Measurements from ENCODE around the gene SEPTIN12. TPM values are rescaled to one million over a fixed set of nuclear protein-coding genes. Genes with fewer than 3 reads are reported as not detected.

SEPTIN12 gene, protein sequence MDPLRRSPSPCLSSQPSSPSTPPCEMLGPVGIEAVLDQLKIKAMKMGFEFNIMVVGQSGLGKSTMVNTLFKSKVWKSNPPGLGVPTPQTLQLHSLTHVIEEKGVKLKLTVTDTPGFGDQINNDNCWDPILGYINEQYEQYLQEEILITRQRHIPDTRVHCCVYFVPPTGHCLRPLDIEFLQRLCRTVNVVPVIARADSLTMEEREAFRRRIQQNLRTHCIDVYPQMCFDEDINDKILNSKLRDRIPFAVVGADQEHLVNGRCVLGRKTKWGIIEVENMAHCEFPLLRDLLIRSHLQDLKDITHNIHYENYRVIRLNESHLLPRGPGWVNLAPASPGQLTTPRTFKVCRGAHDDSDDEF
- not detected for total RNA-seq

DNA sequence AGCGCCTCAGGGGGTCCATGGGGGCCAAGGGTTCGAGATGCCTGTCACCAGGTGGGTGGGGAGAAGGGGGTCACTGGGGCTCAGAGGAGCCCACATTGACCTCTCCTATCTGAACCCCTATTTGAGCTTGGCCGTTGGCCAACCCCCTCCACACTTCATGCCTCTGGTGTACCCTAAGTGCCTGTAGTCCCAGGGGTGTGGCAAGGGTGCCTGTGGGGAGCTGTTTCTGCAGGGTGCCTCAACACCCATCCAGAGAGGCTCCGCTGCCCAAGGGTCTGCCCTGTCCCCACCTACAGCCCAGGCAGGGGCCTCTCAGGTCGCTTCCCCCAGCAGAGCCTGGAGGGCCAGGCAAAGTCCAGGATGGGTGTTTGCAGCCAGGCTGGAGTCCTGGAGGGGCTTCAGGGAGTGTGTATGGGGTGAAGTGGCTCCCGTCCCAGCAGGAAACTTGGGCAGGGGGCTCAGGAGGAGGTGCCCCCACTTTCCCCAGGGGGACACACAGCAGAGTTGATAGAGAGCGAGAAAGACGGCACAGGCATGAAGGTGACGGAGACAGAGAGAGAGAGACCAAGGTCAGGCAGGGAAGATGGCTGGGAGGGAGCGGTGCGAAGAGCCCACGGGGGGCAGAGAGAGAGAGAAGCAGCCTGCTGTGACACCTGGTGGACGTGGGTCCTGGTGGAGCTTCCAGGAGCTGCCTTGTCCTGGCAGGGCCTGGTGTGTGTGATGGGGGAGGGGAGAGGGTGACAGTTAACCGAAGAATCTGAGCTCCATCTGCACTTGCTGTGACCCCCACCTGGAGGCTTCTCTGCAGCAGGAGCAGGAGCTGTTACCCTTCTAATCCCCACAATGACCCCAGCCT is at the start of gene SEPTIN12:
TSS of gene SEPTIN12 (minus strand) at position 719 of the 856 bp plus-strand sequence. CDS start at position 19, 700 bp downstream.

DNA sequence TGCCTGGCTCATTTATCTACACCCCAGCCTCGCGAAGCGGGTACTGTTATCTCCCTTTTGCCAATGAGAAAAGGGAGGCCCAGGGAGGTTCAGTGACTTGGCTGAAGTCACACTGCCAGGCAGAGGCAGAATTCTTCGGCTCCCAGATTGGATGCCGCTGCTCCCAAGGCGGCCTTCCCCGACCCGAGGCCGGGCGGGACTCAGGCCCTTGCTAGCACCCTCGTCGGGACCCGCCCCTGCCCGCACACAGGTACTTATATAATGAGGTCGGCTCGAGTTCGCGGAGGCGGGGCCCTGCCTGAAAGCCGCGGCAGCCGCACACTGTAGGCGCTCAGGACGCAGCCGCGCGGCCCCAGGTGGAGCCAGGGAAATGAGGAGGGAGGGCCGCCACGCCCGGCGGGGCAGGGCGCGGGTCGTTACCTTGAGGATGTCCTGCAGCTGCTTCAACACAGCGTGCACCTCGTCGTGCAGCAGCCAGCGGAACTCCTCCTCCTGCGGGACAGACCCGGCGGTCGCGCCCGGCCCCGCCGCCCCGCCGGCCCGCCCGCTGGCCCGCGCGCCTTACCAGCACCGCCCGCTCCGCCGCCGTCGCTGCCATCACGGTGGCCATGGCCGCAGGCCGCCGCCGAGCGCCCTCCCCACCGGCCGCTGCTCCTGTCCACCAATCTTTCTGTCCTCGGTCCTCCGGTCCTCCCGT is 14.0 kb upstream of the SEPTIN12 start, which contains the start of gene ROGDI:
TSS of gene ROGDI (minus strand) at position 672 of the 697 bp plus-strand sequence. CDS start at position 610, 62 bp downstream.

DNA sequence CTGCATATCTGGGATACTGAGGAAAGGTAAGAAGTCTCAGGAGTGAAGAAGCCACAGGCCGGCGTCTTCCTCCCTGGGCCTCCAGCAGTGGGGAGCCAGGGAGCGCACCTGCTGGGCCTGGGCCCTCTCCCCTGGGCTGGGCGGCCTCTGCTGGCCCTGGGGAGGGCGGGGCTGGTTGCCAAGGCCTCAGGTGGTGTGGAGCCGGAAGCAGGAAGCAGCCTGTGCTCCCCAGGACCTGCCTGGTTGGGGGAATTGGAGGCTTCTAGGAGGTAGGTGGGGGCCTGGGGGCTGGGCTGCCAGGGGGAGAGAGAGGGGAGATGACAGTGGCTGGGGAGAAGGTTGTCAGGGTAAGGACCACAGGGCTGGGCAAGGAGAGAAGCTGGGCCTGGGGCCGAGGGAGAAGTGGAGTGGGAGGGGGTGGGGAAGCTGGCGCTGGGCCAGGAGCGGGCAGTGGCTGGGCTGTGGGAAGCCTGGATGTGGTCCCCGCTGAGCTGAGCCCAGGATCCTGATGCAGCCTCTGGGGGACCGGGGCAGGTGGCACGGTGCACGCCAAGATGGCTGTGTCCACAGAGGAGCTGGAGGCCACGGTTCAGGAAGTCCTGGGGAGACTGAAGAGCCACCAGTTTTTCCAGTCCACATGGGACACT is 7.2 kb upstream of the SEPTIN12 start, which contains the start of gene SMIM22:
TSS of gene SMIM22 (plus strand) at position 189 of the 647 bp plus-strand sequence. CDS start at position 555, 366 bp downstream.

DNA sequence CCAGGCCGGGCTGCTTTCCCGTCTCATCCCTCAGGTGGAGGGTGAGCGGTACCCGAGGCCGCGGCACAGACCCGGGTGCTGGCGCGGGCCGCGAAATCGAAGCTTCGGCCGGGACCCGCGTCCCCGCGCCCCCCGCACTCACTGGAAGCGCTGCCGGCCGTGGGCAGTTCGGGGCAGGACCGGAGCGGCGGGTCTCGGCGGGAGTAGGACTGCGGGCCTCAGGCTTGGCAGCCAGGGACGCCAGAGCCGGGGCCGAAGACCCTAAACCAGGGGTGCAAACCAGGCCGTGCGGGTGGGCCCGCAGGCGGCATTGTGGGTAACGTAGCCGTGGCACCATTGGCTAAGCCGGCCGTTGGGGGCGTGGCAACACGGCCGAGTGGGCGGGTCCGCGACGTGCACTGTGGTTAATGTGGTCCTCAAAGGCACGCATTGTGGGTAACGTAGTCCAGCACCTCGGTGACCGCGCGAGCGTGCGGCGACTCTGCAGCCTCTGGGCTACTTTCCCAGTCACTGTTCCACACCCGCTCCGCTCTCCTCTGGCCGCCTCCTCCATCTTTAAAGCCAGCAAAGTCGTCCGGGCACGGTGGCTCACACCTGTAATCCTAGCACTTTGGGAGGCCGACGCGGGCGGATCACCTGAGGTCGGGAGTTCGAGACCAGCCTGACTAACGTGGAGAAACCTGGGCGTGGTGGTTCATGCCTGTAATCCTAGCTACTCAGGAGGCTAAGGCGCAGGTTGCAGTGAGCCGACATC is 21.1 kb downstream of the SEPTIN12 start, which contains the start of gene ZNF500:
TSS of gene ZNF500 (minus strand) at position 288 of the 754 bp plus-strand sequence. CDS start 1,184 bp downstream, outside the sequence.

DNA sequence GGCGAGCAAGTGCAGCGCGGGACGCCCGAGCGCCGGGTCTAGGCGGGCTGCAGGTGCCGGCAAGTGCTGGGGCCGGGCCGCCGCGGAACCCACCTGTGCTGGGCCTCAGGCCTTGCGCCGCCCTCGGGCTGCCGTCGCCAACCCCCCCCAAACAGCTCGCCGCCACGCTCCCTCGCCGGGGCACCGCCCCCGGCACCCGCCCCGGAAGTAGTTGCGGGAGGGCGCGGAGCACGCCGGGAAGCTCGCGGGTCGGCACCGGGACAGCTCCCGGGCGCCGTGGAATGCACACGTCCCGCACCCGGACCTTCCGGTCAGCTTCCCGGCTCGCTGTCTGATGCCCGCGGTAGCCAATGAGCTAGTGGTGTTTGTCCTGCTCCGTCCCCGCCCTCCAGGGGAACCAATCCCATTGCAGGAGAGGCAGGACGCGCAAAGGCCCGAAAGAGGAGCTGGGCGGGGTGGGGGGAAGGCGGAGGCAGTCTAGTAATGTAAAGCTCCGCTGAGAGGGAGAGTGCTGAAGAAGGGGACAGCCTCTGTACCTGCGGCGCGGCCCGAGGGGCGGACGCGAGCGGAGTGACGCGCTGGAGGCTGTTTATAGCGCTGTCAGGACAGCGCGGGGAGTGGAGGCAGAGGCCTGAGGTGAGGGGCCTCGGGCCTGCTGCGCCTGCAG is 53.9 kb downstream of the SEPTIN12 start, which contains the start of the genes ANKS3 and DNAAF8:
TSS of gene ANKS3 (minus strand) at position 209 of the 667 bp plus-strand sequence. CDS start 4,122 bp downstream, outside the sequence.
TSS of gene DNAAF8 (plus strand) at position 475 of the 667 bp plus-strand sequence. CDS start 1,978 bp downstream, outside the sequence.

Small RNAs within 50 kb of the gene (small RNA-seq; reads per million reads assigned to genes)
- gene RF00017 = not detected

Other genes starting within 250 kb of the SEPTIN12 start
- gene CDIP1, start 249.6 kb downstream of the SEPTIN12 start, total RNA-seq = 18.5 TPM
- 0.46 TPM for gene C16orf96, start 232.0 kb downstream of the SEPTIN12 start, total RNA-seq
- 2.1 TPM for gene UBALD1, start 173.5 kb downstream of the SEPTIN12 start, total RNA-seq
- 43.8 TPM for gene MGRN1, start 163.5 kb downstream of the SEPTIN12 start, total RNA-seq
- gene NUDT16L1, start 94.8 kb downstream of the SEPTIN12 start, total RNA-seq = 47.5 TPM
- gene ANKS3, start 54.1 kb downstream of the SEPTIN12 start, total RNA-seq = 44.3 TPM
- gene DNAAF8, start 53.8 kb downstream of the SEPTIN12 start, total RNA-seq = 2.1 TPM
- 8.8 TPM for gene ZNF500, start 21.2 kb downstream of the SEPTIN12 start, total RNA-seq
- gene SMIM22, start 7.0 kb upstream of the SEPTIN12 start, total RNA-seq = not detected
- 62.7 TPM for gene ROGDI, start 14.3 kb upstream of the SEPTIN12 start, total RNA-seq
- 72.2 TPM for gene GLYR1, start 58.9 kb upstream of the SEPTIN12 start, total RNA-seq
- 17.1 TPM for gene UBN1, start 59.1 kb upstream of the SEPTIN12 start, total RNA-seq
- 13.4 TPM for gene PPL, start 148.8 kb upstream of the SEPTIN12 start, total RNA-seq
- 1.6 TPM for gene SEC14L5, start 170.0 kb upstream of the SEPTIN12 start, total RNA-seq
- 10.6 TPM for gene NAGPA, start 245.6 kb upstream of the SEPTIN12 start, total RNA-seq